ENCODE measurements around the gene C3orf85.

DNA sequence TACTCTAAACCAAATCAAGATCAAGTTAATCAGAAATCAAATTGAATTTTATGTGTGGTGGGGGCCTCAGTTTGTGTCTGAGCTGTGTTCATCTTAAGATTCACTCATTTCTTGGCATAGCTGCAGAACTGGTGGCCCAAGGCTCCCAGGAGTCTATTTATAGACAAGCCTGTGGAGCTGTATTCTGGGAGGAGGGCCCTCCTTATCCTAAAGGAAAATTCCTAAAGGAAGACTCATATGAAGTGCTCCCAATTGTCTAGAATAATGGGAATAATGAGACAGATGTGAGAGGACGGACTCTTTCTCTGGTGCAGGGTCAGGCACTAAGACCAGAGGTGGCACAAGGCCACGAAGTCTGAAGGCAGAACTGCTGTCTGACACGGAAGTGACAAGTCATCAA is 38.9 kb downstream of the C3orf85 start:
- TF ChIP-seq, protein P1, sequence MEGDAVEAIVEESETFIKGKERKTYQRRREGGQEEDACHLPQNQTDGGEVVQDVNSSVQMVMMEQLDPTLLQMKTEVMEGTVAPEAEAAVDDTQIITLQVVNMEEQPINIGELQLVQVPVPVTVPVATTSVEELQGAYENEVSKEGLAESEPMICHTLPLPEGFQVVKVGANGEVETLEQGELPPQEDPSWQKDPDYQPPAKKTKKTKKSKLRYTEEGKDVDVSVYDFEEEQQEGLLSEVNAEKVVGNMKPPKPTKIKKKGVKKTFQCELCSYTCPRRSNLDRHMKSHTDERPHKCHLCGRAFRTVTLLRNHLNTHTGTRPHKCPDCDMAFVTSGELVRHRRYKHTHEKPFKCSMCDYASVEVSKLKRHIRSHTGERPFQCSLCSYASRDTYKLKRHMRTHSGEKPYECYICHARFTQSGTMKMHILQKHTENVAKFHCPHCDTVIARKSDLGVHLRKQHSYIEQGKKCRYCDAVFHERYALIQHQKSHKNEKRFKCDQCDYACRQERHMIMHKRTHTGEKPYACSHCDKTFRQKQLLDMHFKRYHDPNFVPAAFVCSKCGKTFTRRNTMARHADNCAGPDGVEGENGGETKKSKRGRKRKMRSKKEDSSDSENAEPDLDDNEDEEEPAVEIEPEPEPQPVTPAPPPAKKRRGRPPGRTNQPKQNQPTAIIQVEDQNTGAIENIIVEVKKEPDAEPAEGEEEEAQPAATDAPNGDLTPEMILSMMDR (IDR thresholded peaks at IDR 0.05): no peak
- no peak for TF ChIP-seq POLR2AphosphoS5 (IDR thresholded peaks at IDR 0.05)
- TF ChIP-seq POLR2A (IDR thresholded peaks at IDR 0.05): no peak

Data from prostate gland (tissue), 2 donors.